ENCODE measurements around the gene ACLY.

- TF ChIP-seq CTCF (conservative IDR thresholded peaks at IDR 0.05 in 1 of 2, IDR thresholded peaks at IDR 0.05 in 1 of 2; ENCODE audit: extremely low read depth in 1 of 2, insufficient read depth in 1 of 2, low read depth in 1 of 2, low read length in 2 of 2) (no peak), EZH2 (IDR thresholded peaks at IDR 0.05; ENCODE audit: borderline replicate concordance, low read length) (no peak)
These were observed 45.0 kb downstream of the ACLY start for GRCh38 chr17:41873559-41874292.

Data from mammary epithelial cell (primary cell).